Measurements from ENCODE around the gene RDH13. TPM values are rescaled to one million over a fixed set of nuclear protein-coding genes. Genes with fewer than 3 reads are reported as not detected.
"Not testable (repeated sequence)": the region's sequence is repeated elsewhere in the genome, so short reads cannot be mapped to it uniquely, and the experiment has no call there.

RDH13 gene
- total RNA-seq, 1 experiment from 2014 or later, result 14.1 TPM

- DNase-seq (ENCODE audit: extremely low read depth, low read depth), result no peak
Measured at GRCh38 chr19:55079400-55080038, 16.6 kb upstream of the RDH13 start.

GRCh38 chr19:55078996-55079395, 16.0 kb upstream of the RDH13 start:
- DNase-seq (ENCODE audit: extremely low read depth, low read depth), result no peak

- no peak for DNase-seq (ENCODE audit: extremely low read depth, low read depth)
Measured at GRCh38 chr19:55077106-55077505, 14.2 kb upstream of the RDH13 start.

- DNase-seq (ENCODE audit: extremely low read depth, low read depth), result no peak
Measured at GRCh38 chr19:55076321-55076720, 13.4 kb upstream of the RDH13 start.

GRCh38 chr19:55075371-55075998, 12.5 kb upstream of the RDH13 start, which contains the start of gene EPS8L1:
Gene EPS8L1 (plus strand): TSS chr19:55075869. CDS start chr19:55076445, 576 bp downstream.
- DNase-seq (ENCODE audit: extremely low read depth, low read depth), result no peak

GRCh38 chr19:55071913-55072312, 9.0 kb upstream of the RDH13 start:
- DNase-seq (ENCODE audit: extremely low read depth, low read depth), result no peak

GRCh38 chr19:55071129-55071502, 8.2 kb upstream of the RDH13 start:
- peak; percentile 35 for DNase-seq (ENCODE audit: extremely low read depth, low read depth)

- DNase-seq (ENCODE audit: extremely low read depth, low read depth), result no peak
Measured at GRCh38 chr19:55070466-55071128, 7.6 kb upstream of the RDH13 start.

GRCh38 chr19:55069865-55070197, 6.9 kb upstream of the RDH13 start:
- no peak for DNase-seq (ENCODE audit: extremely low read depth, low read depth)

- DNase-seq (ENCODE audit: extremely low read depth, low read depth), result no peak
Measured at GRCh38 chr19:55068950-55069864, 6.3 kb upstream of the RDH13 start.

GRCh38 chr19:55067869-55068268, 4.9 kb upstream of the RDH13 start:
- no peak for DNase-seq (ENCODE audit: extremely low read depth, low read depth)

- no peak for DNase-seq (ENCODE audit: extremely low read depth, low read depth)
Measured at GRCh38 chr19:55066107-55066709, 3.3 kb upstream of the RDH13 start.

- not testable (repeated sequence) for DNase-seq (ENCODE audit: extremely low read depth, low read depth)
Measured at GRCh38 chr19:55065516-55065915, 2.6 kb upstream of the RDH13 start.

GRCh38 chr19:55063492-55063843, 520 bp upstream of the RDH13 start:
- DNase-seq (ENCODE audit: extremely low read depth, low read depth), result no peak

- DNase-seq (ENCODE audit: extremely low read depth, low read depth), result not testable (repeated sequence)
Measured at GRCh38 chr19:55060287-55060686, 2.7 kb downstream of the RDH13 start.

GRCh38 chr19:55058781-55059610, 4.0 kb downstream of the RDH13 start:
- no peak for DNase-seq (ENCODE audit: extremely low read depth, low read depth)

GRCh38 chr19:55056827-55057226, 6.1 kb downstream of the RDH13 start:
- no peak for DNase-seq (ENCODE audit: extremely low read depth, low read depth)

- no peak for DNase-seq (ENCODE audit: extremely low read depth, low read depth)
Measured at GRCh38 chr19:55053735-55054134, 9.2 kb downstream of the RDH13 start.

- DNase-seq (ENCODE audit: extremely low read depth, low read depth), result no peak
Measured at GRCh38 chr19:55050749-55051532, 12.0 kb downstream of the RDH13 start.
